ENCODE measurements around the gene NPBWR2.
"Not testable (repeated sequence)": the region's sequence is repeated elsewhere in the genome, so short reads cannot be mapped to it uniquely, and the experiment has no call there.

NPBWR2 gene

GRCh38 chr20:64102647-64103354 is 4.6 kb downstream of the NPBWR2 start:
- peak; percentile 82 for DNase-seq

GRCh38 chr20:64101731-64102621 is 5.4 kb downstream of the NPBWR2 start:
- DNase-seq = peak; percentile 68

- DNase-seq = no peak
Measured at GRCh38 chr20:64100946-64101688, 6.2 kb downstream of the NPBWR2 start.

GRCh38 chr20:64100566-64100888 is 6.8 kb downstream of the NPBWR2 start:
- no peak for DNase-seq

GRCh38 chr20:64099880-64100565 is 7.3 kb downstream of the NPBWR2 start:
- no peak for DNase-seq

GRCh38 chr20:64099086-64099786 is 8.1 kb downstream of the NPBWR2 start:
- peak; percentile 32 for DNase-seq

- DNase-seq = no peak
Measured at GRCh38 chr20:64098471-64099013, 8.8 kb downstream of the NPBWR2 start.

GRCh38 chr20:64096535-64096934 is 10.8 kb downstream of the NPBWR2 start:
- no peak for DNase-seq

- no peak for DNase-seq
Measured at GRCh38 chr20:64095927-64096326, 11.4 kb downstream of the NPBWR2 start.

- no peak for DNase-seq
Measured at GRCh38 chr20:64095455-64095854, 11.9 kb downstream of the NPBWR2 start.

- no peak for DNase-seq
Measured at GRCh38 chr20:64093013-64093503, 14.3 kb downstream of the NPBWR2 start.

GRCh38 chr20:64092258-64093012 is 14.9 kb downstream of the NPBWR2 start:
- peak; percentile 21 for DNase-seq

GRCh38 chr20:64091770-64092169 is 15.6 kb downstream of the NPBWR2 start:
- DNase-seq = peak; percentile 58

GRCh38 chr20:64091340-64091739 is 16.0 kb downstream of the NPBWR2 start:
- DNase-seq = no peak

GRCh38 chr20:64090165-64090564 is 17.2 kb downstream of the NPBWR2 start:
- DNase-seq = peak; percentile 27

GRCh38 chr20:64088586-64088985 is 18.8 kb downstream of the NPBWR2 start:
- DNase-seq = not testable (repeated sequence)

- DNase-seq = not testable (repeated sequence)
Measured at GRCh38 chr20:64087226-64087825, 20.0 kb downstream of the NPBWR2 start.

- no peak for DNase-seq
Measured at GRCh38 chr20:64086801-64087200, 20.6 kb downstream of the NPBWR2 start.

GRCh38 chr20:64084685-64085152 is 22.6 kb downstream of the NPBWR2 start:
- peak; percentile 63 for DNase-seq

All from NCI-H146 (cell line).